DMS114 treated with DMSO at 0.1 percent for 48 hours (cell line): ENCODE measurements around the gene NXN.
"Not testable (repeated sequence)": the region's sequence is repeated elsewhere in the genome, so short reads cannot be mapped to it uniquely, and the experiment has no call there.

Source experiments
- DNase-seq: peaks from one replicate; lab custom pipeline; 2025; ENCODE audit not compliant: unreplicated experiment; lab: John Stamatoyannopoulos, UW

The NXN gene

GRCh38 chr17:836151-836550 is 143.4 kb downstream of the NXN start:
- DNase-seq: no peak

GRCh38 chr17:835721-836120 is 143.9 kb downstream of the NXN start:
- DNase-seq: not testable (repeated sequence)

- DNase-seq: no peak
Measured at GRCh38 chr17:835263-835662, 144.3 kb downstream of the NXN start.

- DNase-seq: no peak
Measured at GRCh38 chr17:834136-834535, 145.4 kb downstream of the NXN start.

- DNase-seq: no peak
Measured at GRCh38 chr17:830950-831349, 148.6 kb downstream of the NXN start.

GRCh38 chr17:830381-830780 is 149.2 kb downstream of the NXN start:
- no peak for DNase-seq

GRCh38 chr17:829614-830013 is 150.0 kb downstream of the NXN start:
- DNase-seq: not testable (repeated sequence)

- DNase-seq: no peak
Measured at GRCh38 chr17:828761-829160, 150.8 kb downstream of the NXN start.

- no peak for DNase-seq
Measured at GRCh38 chr17:826778-827177, 152.8 kb downstream of the NXN start.

- DNase-seq: no peak
Measured at GRCh38 chr17:825216-825615, 154.4 kb downstream of the NXN start.

- no peak for DNase-seq
Measured at GRCh38 chr17:824378-824777, 155.2 kb downstream of the NXN start.

- DNase-seq: no peak
Measured at GRCh38 chr17:823501-823902, 156.1 kb downstream of the NXN start.

- no peak for DNase-seq
Measured at GRCh38 chr17:819251-819650, 160.3 kb downstream of the NXN start.

GRCh38 chr17:814371-814770 is 165.2 kb downstream of the NXN start:
- no peak for DNase-seq

GRCh38 chr17:812638-813204 is 166.9 kb downstream of the NXN start:
- DNase-seq: no peak

GRCh38 chr17:811051-811784 is 168.4 kb downstream of the NXN start:
- DNase-seq: no peak

GRCh38 chr17:807523-808294 is 171.9 kb downstream of the NXN start:
- DNase-seq: no peak

- no peak for DNase-seq
Measured at GRCh38 chr17:806781-807522, 172.6 kb downstream of the NXN start.

GRCh38 chr17:806346-806745 is 173.2 kb downstream of the NXN start:
- DNase-seq: no peak

GRCh38 chr17:805886-806285 is 173.7 kb downstream of the NXN start:
- DNase-seq: not testable (repeated sequence)
